Astrocyte (in vitro differentiated cells and primary cell): ENCODE data around the gene MARK1. TPM values are rescaled to one million over a fixed set of nuclear protein-coding genes. Genes with fewer than 3 reads are reported as not detected.

Source experiments
- DNase-seq: peaks from one replicate; pipeline ENCODE4 v3.0.0-alpha.2; 2010; ENCODE audit warnings: low read depth
- FAIRE-seq: peaks from 2 replicates; lab custom pipeline; 2011; peaks lifted over from hg19 to GRCh38; lab: Jason Lieb, UNC
- H2AFZ ChIP-seq: 2 replicates; pipeline ENCODE4 v1.6.0; 2012; ENCODE audit warnings: low read depth, low read length, inconsistent platforms
- H3K27ac ChIP-seq: 2 replicates; pipeline ENCODE4 v1.5.1; 2011; ENCODE audit warnings: low read depth, low read length, inconsistent platforms
- H3K27me3 ChIP-seq: 2 replicates; pipeline ENCODE4 v1.6.0; 2011; ENCODE audit warnings: low read length, inconsistent platforms; ENCODE audit not compliant: insufficient read depth
- H3K36me3 ChIP-seq: 2 replicates; pipeline ENCODE4 v1.5.1; 2011; ENCODE audit warnings: low read length, inconsistent platforms; ENCODE audit not compliant: insufficient read depth
- H3K4me1 ChIP-seq: 2 replicates; pipeline ENCODE4 v1.5.1; 2011; ENCODE audit warnings: low read length, inconsistent platforms; ENCODE audit not compliant: insufficient read depth
- H3K4me2 ChIP-seq: 2 replicates; pipeline ENCODE4 v1.6.0; 2012; ENCODE audit warnings: low read length, inconsistent platforms
- H3K4me3 ChIP-seq: 2 replicates; pipeline ENCODE4 v1.5.1; 2011; ENCODE audit warnings: low read depth, mild to moderate bottlenecking, low read length, inconsistent platforms; ENCODE audit not compliant: insufficient read depth
- H3K79me2 ChIP-seq: 2 replicates; pipeline ENCODE4 v1.6.0; 2012; ENCODE audit warnings: mild to moderate bottlenecking, low read length, inconsistent platforms; ENCODE audit not compliant: insufficient read depth
- H3K9ac ChIP-seq: 2 replicates; pipeline ENCODE4 v1.6.0; 2012; ENCODE audit warnings: mild to moderate bottlenecking, low read length, inconsistent platforms
- H3K9me3 ChIP-seq: 2 replicates; pipeline ENCODE4 v1.5.1; 2012; ENCODE audit warnings: low read depth, mild to moderate bottlenecking, low read length, inconsistent platforms; ENCODE audit not compliant: insufficient read depth
- H4K20me1 ChIP-seq: 2 replicates; pipeline ENCODE4 v1.6.0; 2012; ENCODE audit warnings: low read length, inconsistent platforms; ENCODE audit not compliant: insufficient read depth
- H3K27ac Mint-ChIP-seq: one replicate; pipeline ENCODE4 v1.8.0; 2021; ENCODE audit warnings: mild to moderate bottlenecking, mixed read lengths; ENCODE audit not compliant: unreplicated experiment
- H3K27me3 Mint-ChIP-seq: one replicate; pipeline ENCODE4 v1.8.0; 2021; ENCODE audit warnings: low read depth, mixed read lengths; ENCODE audit not compliant: unreplicated experiment
- H3K36me3 Mint-ChIP-seq: one replicate; pipeline ENCODE4 v1.8.0; 2021; ENCODE audit warnings: low read depth, mixed read lengths; ENCODE audit not compliant: unreplicated experiment
- H3K4me1 Mint-ChIP-seq: one replicate; pipeline ENCODE4 v1.8.0; 2021; ENCODE audit warnings: low read depth, mixed read lengths; ENCODE audit not compliant: unreplicated experiment
- H3K4me3 Mint-ChIP-seq: one replicate; pipeline ENCODE4 v1.8.0; 2021; ENCODE audit warnings: mild to moderate bottlenecking, moderate library complexity, mixed read lengths; ENCODE audit not compliant: unreplicated experiment
- H3K9me3 Mint-ChIP-seq: one replicate; pipeline ENCODE4 v1.8.0; 2021; ENCODE audit warnings: mild to moderate bottlenecking, mixed read lengths; ENCODE audit not compliant: unreplicated experiment
- CTCF ChIP-seq: IDR thresholded peaks from 2 replicates; pipeline ENCODE4 v1.5.1; 2011; ENCODE audit warnings: low read depth, mild to moderate bottlenecking, inconsistent platforms, low read length, moderate library complexity; ENCODE audit not compliant: insufficient read depth
- EZH2 ChIP-seq: IDR thresholded peaks from 2 replicates; pipeline ENCODE4 v1.6.1; 2012; ENCODE audit warnings: mild to moderate bottlenecking, low read length, inconsistent platforms; ENCODE audit not compliant: insufficient read depth
- total RNA-seq: library from RNA; stranded (reverse); gene quantifications from 2 replicates; pipeline ENCODE4 v1.2.1, GENCODE V29; 2021

MARK1 gene
- total RNA-seq, 1 donor from 2014 or later: 10.8 TPM

- H3K36me3 Mint-ChIP-seq: no peaks in the 10 kb centered on the region
- no peaks in the 10 kb centered on the region for H3K9me3 ChIP-seq
- no peak for TF ChIP-seq CTCF
- peak; percentile 81 for TF ChIP-seq EZH2
- H3K4me1 ChIP-seq: peaks cover 11% of the 10 kb centered on the region
- H3K9me3 Mint-ChIP-seq: peaks cover 1% of the 10 kb centered on the region
- DNase-seq (no peak), FAIRE-seq (no peak)
- H3K27ac Mint-ChIP-seq: peak overlapping the region; percentile 0
- peak overlapping the region; percentile 93 for H2AFZ ChIP-seq
- peak overlapping the region; percentile 85 for H3K4me3 Mint-ChIP-seq
- H3K79me2 ChIP-seq: peaks cover 15% of the 10 kb centered on the region
- H3K27me3 ChIP-seq: peaks cover 6% of the 10 kb centered on the region
- no peaks in the 10 kb centered on the region for H4K20me1 ChIP-seq
- H3K4me2 ChIP-seq: peak overlapping the region; percentile 92
- H3K4me1 Mint-ChIP-seq: peaks cover 11% of the 10 kb centered on the region
- peak overlapping the region; percentile 84 for H3K9ac ChIP-seq
- H3K36me3 ChIP-seq: no peaks in the 10 kb centered on the region
- H3K4me3 ChIP-seq: peak overlapping the region; percentile 76
- H3K27ac ChIP-seq: no peak overlapping the region
- H3K27me3 Mint-ChIP-seq: no peaks in the 10 kb centered on the region
Measured at GRCh38 chr1:220528679-220529501, 954 bp downstream of the MARK1 start.

GRCh38 chr1:220529521-220530020 is 1.6 kb downstream of the MARK1 start:
- Histone ChIP-seq H3K79me2 (peaks cover 15% of the 10 kb centered on the region), H4K20me1 (no peaks in the 10 kb centered on the region), H3K9ac (peak overlapping the region; percentile 84), H3K4me1 (peaks cover 11% of the 10 kb centered on the region), H3K27me3 (peaks cover 6% of the 10 kb centered on the region), H3K4me2 (peak overlapping the region; percentile 92), H3K27ac (no peak overlapping the region), H3K36me3 (no peaks in the 10 kb centered on the region), H2AFZ (peak overlapping the region; percentile 93), H3K4me3 (peak overlapping the region; percentile 76), H3K9me3 (no peaks in the 10 kb centered on the region)
- Mint-ChIP-seq H3K36me3 (no peaks in the 10 kb centered on the region), H3K9me3 (peaks cover 2% of the 10 kb centered on the region), H3K27ac (no peak overlapping the region), H3K27me3 (no peaks in the 10 kb centered on the region), H3K4me1 (peaks cover 11% of the 10 kb centered on the region), H3K4me3 (peak overlapping the region; percentile 85)
- DNase-seq (no peak), FAIRE-seq (no peak)
- TF ChIP-seq EZH2: no peak
- TF ChIP-seq CTCF: no peak
